Loucy (cell line): Measurements from ENCODE around the gene BTNL9.
"Not testable (repeated sequence)": the region's sequence is repeated elsewhere in the genome, so short reads cannot be mapped to it uniquely, and the experiment has no call there.

Experiments
- CTCF ChIP-seq: fragments of 200-600 bp; sonication (generic); conservative IDR thresholded peaks from 2 replicates; pipeline ENCODE4 v1.5.1; 2014; ENCODE audit warnings: mild to moderate bottlenecking, antibody characterized with exemption, low read length
- EZH2phosphoT487 ChIP-seq: fragments of 200-600 bp; IDR thresholded peaks from 2 replicates; pipeline ENCODE4 v1.6.1; 2018; ENCODE audit warnings: antibody characterized with exemption, mild to moderate bottlenecking, moderate library complexity, borderline replicate concordance

GRCh38 chr5:181104606-181105390 is 64.7 kb downstream of the BTNL9 start:
- TF ChIP-seq CTCF, EZH2phosphoT487: not testable (repeated sequence)
